ENCODE results near the gene LYRM1.
"Not testable (repeated sequence)": the region's sequence is repeated elsewhere in the genome, so short reads cannot be mapped to it uniquely, and the experiment has no call there.

The LYRM1 gene

DNA sequence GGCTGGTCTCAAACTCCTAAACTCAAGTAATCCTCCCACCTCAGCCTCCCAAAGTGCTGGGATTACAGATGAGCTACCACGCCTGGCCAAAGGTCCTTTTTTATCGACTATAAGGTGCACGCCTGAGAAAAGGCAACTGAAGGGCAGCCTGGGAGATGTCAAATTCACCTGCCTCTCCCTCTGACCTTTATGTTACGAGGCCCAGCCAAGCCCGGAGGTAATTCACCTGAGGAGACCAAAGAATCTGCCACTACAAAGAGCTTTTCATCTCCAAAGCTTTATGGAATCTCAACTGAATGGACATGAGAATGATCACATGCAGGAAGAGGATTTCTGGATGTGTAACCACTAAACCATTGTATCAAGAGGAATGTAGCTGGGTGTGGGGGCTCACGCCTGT is 37.2 kb downstream of the LYRM1 start:
- DNase-seq (ENCODE audit: low read depth): no peak

DNA sequence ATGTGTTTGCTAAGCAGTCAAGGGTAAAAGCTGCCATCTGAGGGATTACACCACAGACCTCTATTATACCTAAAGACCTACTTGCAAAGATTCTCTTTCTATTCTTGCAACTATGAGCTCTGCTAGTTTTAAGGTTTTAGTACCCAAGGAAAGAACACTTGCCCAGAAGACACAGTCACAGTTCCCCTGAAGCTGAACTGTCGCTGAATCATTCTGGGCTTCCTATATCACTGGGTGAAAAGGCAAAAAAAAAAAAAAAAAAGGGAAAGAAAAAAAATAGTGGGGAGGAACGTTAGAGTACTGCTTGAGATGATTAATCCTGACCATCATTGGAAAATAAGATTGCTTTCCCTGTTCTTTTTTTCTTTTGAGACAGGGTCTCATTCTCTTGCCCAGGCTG is 37.9 kb downstream of the LYRM1 start:
- DNase-seq (ENCODE audit: low read depth): peak; percentile 20

DNA sequence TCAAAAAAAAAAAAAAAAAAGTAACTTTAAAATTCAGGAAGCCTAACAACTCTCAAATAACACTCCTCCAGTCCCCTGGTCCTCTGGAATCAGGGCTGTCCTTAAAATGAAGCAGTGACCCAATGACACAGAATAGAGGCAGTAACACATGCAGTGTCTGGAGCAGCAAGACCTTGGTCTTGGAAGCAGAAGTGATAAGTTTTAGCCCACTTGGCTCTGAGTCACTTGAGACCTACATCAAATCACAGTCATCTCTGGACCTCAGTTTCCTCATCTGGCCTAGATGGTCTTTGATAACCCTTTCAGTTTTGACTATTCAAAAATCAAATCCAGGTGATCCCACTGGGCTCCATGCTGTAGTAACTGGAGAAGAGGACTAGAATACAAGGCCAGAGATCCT is 39.0 kb downstream of the LYRM1 start:
- DNase-seq (ENCODE audit: low read depth): no peak

DNA sequence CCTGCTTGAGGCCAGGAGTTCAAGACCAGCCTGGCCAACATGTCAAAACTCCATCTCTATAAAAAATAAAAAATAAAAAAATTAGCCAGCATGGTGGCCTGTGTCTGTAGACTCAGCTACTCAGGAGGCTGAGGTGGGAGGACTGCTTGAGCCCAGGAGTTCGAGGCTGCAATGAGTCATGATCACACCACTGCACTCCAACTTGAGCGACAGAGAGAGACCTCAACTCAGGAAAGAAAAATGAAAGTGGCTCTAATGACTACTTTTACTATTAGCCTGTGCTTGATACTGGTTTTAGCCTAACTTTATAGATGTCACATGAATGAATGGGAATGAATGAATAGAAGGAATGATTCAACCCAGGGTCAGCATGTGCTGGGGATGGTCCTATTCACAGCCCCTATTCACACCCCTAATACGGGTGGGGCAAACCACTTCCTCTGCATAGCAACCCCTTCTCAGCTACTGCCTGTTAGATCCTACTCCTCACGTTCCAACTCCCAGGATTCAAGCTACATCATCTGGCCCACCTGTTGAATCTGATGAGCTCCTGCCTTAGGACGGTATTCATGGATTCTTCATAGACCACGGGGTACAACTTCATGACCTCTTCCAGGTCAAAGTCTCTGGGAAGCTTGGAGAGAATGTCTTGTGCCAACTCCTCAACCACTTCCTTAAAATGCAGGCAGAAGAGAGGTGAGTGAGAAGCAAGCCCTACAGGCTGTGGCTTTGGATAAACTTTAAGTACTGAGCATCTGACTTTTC is 40.5 kb downstream of the LYRM1 start:
- DNase-seq (ENCODE audit: low read depth): no peak

DNA sequence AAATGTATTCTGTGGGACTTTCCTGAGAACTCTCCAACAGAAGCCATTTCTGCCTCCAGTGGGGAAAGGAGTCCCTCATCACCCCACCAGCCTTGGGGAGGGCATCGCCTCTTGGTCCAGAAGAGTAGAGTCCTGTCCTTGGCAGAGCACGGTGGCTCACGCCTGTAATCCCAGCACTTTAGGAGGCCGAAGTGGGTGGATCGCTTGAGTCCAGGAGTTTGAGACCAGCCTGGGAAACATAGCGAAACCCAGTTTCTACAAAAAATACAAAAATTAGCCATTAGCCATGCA is 41.0 kb downstream of the LYRM1 start:
- DNase-seq (ENCODE audit: low read depth): no peak

DNA sequence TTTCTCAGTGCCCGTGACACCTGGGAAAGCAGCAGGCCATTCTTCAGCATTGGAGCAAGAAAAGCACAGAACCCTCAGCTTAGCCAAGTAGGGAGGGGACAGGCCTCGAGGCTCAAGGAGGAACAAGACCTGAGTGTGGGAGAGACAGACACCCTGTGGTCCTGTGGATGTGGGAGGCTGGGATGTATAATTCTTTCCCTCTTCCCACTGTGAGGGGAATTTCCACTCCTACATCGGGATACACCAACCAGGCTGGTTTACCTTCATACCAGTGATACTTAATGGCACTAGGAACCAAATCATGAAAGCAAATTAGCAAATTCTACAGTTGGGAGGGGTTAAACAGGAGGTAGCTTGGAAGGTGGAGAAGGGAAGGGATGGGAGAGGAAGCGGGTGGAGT is 41.7 kb downstream of the LYRM1 start:
- no peak for DNase-seq (ENCODE audit: low read depth)

DNA sequence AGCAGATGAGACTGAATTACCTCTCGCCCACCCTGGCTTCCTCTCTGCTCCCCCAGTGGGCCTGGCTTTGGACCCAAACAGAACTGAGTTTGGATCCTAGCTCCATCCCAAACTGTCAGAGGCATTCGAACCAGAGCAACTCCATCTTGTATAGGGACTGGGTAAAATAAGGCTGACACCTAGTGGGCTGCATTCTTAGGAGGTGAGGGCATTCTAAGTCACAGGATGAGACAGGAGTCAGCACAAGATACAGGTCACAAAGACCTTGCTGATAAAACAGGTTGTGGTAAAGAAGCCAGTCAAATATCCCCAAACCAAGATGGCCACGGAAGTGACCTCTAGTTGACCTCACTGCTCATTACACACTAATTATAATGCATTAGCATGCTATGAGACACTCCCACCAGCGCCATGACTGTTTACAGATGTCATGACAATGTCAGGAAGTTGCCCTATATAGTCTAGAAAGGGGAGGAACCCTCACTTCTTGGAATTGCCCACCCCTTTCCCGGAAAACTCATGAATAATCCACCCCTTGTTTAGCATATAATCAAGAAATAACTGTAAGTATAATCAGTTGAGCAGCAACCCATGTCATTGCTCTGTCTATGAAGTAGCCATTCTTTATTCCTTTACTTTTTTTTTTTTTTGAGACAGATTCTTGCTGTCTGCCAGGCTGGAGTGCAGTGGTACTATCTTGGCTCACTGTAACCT is 44.4 kb downstream of the LYRM1 start:
- DNase-seq (ENCODE audit: low read depth): no peak

DNA sequence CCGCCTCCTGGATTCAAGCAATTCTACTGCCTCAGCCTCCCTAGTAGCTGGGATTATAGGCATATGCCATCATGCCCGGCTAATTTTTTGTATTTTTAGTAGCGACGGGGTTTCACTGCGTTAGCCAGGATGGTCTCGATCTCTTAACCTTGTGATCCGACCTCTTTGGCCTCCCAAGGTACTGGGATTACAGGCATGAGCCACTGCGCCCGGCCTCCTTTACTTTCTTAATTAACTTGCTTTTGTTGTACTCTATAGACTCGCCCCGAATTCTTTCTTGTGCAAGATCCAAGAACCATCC is 45.0 kb downstream of the LYRM1 start:
- not testable (repeated sequence) for DNase-seq (ENCODE audit: low read depth)

DNA sequence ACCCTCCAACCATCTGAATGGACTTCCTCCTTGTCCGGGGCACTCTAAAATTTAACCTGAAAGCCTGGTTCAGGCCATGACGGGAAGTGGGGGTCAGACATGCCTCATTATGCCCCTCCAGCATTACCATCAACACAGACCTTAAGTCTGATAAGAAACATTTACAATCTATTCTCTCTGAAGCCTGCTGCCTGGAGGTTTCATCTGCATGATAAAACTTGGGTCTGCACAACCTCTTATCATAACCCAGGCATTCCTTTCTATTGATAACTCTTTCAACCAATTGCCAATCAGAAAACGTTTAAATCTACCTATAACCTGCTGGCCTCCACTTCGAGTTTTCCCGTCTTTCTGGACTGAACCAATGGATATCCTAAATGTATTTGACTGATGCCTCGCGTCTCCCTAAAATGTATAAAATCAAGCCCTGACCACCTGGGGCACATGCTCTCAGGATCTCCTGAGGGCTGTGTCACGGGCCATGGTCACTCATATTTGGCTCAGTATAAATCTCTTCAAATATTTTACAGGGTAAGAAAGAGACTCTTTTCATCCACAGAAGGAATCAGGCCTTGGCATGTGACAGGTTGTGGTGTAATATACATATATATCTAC is 45.6 kb downstream of the LYRM1 start:
- DNase-seq (ENCODE audit: low read depth): no peak

DNA sequence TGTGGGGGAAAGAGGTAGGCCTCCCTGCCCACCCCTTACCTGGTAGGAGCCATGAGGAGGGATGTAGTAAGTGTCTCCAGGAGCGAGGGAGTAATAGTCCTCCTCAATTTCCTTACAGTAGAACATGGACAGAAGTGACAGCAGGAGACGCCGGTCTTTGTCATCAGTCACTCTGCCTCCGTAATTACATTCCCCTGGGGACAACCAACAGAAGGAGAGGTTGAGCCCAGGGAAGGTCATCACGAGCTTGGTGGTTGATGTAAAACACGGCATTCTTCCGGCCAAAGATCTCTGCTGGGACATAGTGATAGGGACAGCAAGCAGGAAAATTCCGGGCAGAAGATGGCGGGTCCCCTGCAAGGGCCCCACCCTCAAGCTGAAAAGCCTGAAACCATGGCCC is 47.9 kb downstream of the LYRM1 start:
- no peak for DNase-seq (ENCODE audit: low read depth)

DNA sequence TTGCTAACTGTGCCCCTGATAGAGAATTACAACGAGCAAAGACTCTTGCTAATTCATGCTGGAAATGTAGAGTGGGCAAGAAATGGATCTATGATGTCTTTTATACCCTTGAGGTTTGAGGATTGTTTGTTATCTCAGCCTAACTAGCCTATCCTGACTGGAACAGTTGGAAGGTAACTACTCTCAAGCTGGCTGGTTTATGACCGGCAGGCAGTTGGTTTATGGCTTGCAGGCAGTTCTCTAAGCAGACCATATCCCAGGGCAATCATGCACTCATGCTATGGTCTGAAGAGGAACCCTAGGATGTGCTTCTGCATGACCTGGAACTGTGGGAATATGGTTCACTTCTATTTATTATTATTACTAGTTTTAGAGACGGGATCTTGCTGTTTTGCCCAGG is 49.1 kb downstream of the LYRM1 start:
- DNase-seq (ENCODE audit: low read depth): no peak

DNA sequence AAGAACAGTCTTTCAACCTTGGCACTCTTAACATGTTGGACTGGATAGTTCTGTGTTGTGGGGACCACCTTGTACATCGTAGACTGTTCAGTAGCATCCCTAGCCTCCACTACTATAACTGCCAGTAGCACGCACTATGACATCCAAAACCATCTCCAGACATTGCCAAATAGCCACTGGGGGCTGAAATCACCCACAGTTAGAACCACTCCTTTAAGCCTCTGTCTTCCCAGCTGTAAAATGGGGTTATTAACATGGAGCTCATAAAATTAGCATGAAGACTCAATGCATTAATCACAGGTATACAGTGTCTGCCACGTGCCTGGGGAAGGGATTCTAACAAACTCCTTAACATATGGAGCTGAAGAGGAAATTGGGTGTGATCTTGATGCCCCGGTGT is 49.7 kb downstream of the LYRM1 start:
- no peak for DNase-seq (ENCODE audit: low read depth)

DNA sequence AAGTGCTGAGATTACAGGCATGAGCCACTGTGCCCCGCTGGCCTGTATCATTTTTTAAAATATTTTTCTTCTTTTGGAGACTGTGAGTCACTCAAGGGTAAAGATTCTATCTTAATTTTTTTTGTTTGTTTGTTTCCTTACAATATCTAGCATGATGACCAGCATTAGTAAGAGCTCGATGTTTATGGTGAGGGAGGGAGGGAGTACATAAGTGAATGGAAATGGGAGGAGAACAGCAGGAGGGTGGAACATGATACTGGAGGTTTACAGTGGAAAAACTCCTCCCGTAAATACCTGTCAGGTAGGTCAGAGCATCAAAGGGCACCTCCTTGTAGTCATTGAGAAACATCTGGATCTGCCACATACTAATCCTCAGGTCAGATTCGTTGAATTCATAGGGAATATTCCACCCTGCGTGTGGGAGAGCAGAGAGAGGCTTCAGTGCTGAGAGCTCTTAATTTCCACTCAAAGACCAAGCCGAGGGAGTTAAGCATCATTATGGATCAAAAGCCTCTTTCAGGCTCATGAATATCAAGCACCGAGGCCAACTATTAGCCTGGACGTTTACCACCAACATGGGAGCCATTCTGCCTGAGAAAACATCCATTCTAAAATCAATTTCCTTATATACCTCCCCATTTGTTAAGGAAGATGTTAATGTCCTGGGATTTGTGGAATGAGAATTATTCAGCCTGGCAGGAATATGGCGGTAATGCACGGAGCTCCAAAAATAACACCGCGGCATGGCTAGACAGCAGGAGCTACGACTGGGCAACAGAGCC is 51.8 kb downstream of the LYRM1 start:
- no peak for DNase-seq (ENCODE audit: low read depth)

DNA sequence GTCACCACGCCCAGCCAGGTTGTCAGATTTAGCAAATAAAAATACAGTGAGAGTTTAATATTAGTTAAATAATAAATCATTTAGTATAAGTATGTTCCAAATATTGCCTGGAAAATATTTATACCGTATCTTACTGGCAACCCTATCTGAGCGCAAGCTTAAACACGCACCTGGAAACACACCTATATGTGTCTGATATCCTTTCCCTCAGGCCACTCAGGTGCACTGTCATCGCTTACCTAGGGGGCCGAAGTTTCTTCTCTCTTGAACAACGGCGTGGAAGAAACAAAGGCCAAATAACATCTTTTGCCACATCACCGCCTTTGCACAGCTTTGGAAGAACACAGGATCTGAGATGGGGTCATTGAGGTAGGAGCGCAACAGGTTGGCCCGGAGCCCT is 54.0 kb downstream of the LYRM1 start:
- DNase-seq (ENCODE audit: low read depth): no peak

DNA sequence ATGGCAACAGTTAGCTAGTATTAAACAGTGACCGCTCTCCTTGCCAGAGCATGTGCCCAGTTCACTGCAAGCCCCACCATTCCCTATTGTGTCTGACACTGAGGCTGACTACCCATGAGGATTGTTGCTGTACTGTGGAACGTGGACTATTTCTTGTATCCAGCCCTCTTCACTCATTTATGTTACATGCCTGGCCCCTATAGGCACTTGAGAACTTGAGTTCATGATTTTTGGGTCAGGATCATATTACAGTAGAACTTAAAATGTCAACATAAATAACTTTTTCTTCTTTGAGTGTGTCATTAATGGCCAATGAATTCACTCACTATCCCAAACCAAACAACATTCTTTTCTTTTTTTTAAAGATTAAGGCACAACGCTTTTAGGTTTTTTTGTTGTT is 55.7 kb downstream of the LYRM1 start:
- DNase-seq (ENCODE audit: low read depth): no peak

DNA sequence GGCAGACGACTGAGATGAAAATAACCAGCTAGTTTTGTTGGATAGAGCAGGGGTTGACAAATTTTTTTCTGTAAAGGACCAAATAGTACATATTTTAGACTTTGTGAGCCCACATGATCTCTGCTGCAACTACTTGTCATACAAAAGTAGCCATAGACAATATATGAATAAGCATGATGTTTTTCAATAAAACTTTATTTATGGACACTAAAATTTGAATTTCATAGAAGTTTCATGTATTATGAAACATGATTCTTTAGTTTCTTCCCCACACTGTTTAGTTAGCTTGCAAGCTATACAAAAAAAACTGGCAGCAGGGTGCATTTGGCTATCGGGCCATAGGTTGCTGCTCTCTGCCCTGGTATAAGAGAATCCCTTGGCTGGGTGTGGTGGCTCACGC is 56.6 kb downstream of the LYRM1 start:
- no peak for DNase-seq (ENCODE audit: low read depth)

DNA sequence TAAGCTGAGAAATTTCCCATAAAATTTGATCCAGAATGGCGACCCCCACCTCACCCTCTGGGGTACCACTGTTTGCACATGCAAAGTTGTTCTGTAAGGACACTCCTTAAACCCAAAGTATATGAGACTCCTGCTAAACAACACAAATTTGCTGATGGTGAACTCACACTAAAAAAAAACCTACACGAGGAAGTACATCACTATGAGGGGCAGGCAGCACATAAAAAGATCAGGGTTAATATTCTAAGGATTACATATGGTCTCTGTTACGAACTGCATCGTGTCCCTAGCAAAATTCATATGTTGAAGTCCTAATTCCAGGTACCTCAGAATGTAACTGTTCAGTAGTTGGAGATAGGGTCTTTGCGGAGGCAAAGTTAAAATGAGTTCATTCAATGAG is 60.3 kb downstream of the LYRM1 start:
- DNase-seq (ENCODE audit: low read depth): no peak

DNA sequence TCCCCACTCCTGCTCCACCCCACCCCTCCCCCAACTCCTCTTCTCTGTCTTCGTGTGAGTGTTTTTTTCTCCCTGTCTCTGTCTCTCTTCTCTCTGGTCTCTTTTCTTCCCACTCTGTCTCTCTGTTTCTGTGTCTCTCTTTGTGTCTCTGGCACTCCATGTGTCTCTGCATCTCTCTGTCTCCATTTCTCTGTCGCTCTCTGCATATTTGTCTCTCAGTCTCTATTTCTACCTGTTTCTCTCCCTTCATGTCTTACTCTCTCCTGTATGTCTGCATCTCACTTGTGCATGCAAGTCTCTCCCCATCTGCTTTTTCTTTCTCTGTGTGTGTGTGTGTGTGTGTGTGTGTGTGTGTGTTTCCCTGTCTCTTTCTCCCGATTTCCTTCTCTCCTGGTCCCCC is 68.2 kb downstream of the LYRM1 start:
- no peak for DNase-seq (ENCODE audit: low read depth)

DNA sequence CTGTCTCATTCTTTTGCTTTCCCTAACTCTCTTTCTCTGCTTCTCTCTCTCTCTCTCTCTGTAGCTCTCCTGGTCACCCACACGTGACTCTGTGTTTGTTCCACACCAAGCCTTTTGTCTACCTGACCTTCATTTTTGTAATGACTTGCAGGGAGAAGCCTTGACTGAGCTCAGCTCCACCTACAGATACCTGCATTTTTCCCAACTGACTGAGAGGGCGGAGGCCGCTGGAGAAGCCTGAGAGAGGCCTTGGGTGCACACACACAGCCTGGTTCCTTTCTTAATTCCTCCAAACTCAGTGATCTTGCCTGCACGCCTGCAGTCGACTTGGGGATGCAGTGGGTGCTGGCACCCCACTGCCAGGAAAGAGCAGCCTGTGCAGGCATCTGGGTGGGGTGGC is 68.8 kb downstream of the LYRM1 start:
- DNase-seq (ENCODE audit: low read depth): no peak

DNA sequence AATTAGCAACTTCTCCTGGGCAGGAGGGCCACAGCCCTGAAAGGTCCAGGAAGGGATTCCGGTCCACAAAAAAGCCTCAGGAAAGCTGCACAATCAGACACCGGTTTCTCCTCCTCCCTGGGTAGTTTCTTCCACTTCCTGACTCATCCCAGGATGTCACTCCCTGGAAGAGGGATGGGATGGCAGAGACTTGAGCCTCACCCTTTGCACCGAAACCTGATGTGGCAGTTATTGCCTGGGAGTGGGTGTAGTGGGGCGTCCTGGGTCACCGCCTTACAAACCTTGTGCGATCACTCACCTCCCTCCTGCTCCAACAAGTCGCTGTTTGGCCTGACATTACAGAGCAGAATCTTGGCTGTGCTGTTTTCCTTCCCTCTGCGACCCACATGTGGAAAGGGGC is 70.8 kb downstream of the LYRM1 start:
- DNase-seq (ENCODE audit: low read depth): no peak

DNA sequence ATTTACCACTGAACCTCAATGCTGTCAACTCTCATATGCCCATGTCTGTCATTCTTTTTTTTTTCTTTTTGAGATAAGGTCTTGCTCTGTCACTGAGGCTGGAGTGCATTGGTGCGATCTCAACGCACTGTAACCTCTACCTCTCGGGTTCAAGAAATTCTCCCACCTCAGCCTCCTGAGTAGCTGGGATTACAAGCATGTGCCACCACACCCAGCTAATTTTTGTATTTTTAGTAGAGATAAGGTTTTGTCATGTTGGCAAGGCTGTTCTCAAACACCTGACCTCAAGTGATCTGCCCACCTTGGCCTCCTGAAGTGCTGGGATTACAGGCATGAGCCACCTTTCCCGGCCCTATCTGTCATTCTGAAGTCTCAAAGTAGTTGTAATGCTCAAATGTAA is 72.6 kb downstream of the LYRM1 start:
- not testable (repeated sequence) for DNase-seq (ENCODE audit: low read depth)
